CD4-positive, CD25-positive, alpha-beta regulatory T cell (primary cell): ENCODE measurements around the gene LAMP5. TPM values are rescaled to one million over a fixed set of nuclear protein-coding genes. Genes with fewer than 3 reads are reported as not detected.

Experiments
- ATAC-seq, 2 donors: fragments of 150-1000 bp; cut with Tn5 transposase; one replicate each; pipeline ENCODE4 v1.10.0; 2021; ENCODE audit warnings: low read depth in 2 of 2, moderate number of reproducible peaks in 2 of 2, moderate library complexity in 1 of 2
- DNase-seq, 3 donors: peaks; one replicate each; pipeline versions ENCODE4 v3.0.0 to v3.0.0-alpha.2; 2012 to 2022; ENCODE audit warnings: mixed read lengths in 1 of 3
- H3K27ac ChIP-seq: one replicate; pipeline ENCODE4 v1.7.0; 2013; ENCODE audit warnings: mild to moderate bottlenecking, low read length; ENCODE audit not compliant: insufficient read depth, poor library complexity, severe bottlenecking
- H3K27me3 ChIP-seq: one replicate; pipeline ENCODE4 v1.7.0; 2013; ENCODE audit warnings: low read length; ENCODE audit not compliant: control insufficient read depth, insufficient read depth
- H3K36me3 ChIP-seq: one replicate; pipeline ENCODE4 v1.7.0; 2013; ENCODE audit warnings: mild to moderate bottlenecking, low read length, moderate library complexity; ENCODE audit not compliant: control insufficient read depth, insufficient read depth
- H3K4me1 ChIP-seq: 2 replicates; pipeline ENCODE4 v1.7.0; 2013; ENCODE audit warnings: mild to moderate bottlenecking, low read length; ENCODE audit not compliant: insufficient read depth, control insufficient read depth, poor library complexity, severe bottlenecking
- H3K4me3 ChIP-seq: one replicate; pipeline ENCODE4 v1.7.0; 2013; ENCODE audit warnings: low read depth, mild to moderate bottlenecking, low read length, moderate library complexity
- H3K9me3 ChIP-seq, 2 experiments: 1 replicate in 1 of 2; 2 replicates in 1 of 2; pipeline ENCODE4 v1.7.0; 2013; ENCODE audit warnings: low read length in 2 of 2, mild to moderate bottlenecking in 1 of 2, moderate library complexity in 1 of 2; ENCODE audit not compliant: control insufficient read depth in 2 of 2
- H3K27ac Mint-ChIP-seq, 3 donors: one replicate each; pipeline ENCODE4 v1.8.0; 2020 to 2022; ENCODE audit warnings: mild to moderate bottlenecking in 3 of 3, mixed read lengths in 3 of 3, moderate library complexity in 2 of 3
- H3K27me3 Mint-ChIP-seq: one replicate; pipeline ENCODE4 v1.8.0; 2022; ENCODE audit warnings: mild to moderate bottlenecking, mixed read lengths
- H3K36me3 Mint-ChIP-seq: one replicate; pipeline ENCODE4 v1.8.0; 2020; ENCODE audit warnings: mixed read lengths
- H3K4me1 Mint-ChIP-seq, 4 donors: one replicate each; pipeline ENCODE4 v1.8.0; 2020 to 2022; ENCODE audit warnings: mixed read lengths in 4 of 4, mild to moderate bottlenecking in 1 of 4
- H3K4me3 Mint-ChIP-seq, 4 donors: one replicate each; pipeline ENCODE4 v1.8.0; 2020 to 2022; ENCODE audit warnings: mild to moderate bottlenecking in 4 of 4, mixed read lengths in 4 of 4, moderate library complexity in 3 of 4
- H3K9me3 Mint-ChIP-seq, 7 donors: one replicate each; pipeline ENCODE4 v1.8.0; 2020 to 2022; ENCODE audit warnings: mixed read lengths in 7 of 7, mild to moderate bottlenecking in 3 of 7, moderate library complexity in 2 of 7
- polyA plus RNA-seq, 4 donors: library from polyadenylated mRNA; unstranded; fragments of 300-500 nt; fragmentation: Illumina TruSeq; gene quantifications; one replicate each; pipeline ENCODE4 v1.2.3, GENCODE V29; 2021
- total RNA-seq: library from RNA; stranded (reverse); gene quantifications from one replicate; pipeline ENCODE4 v1.2.3, GENCODE V29; 2022

The LAMP5 gene
- total and polyA plus RNA-seq, 5 donors from 2014 or later, result not detected

GRCh38 chr20:9550871-9551270 lies 36.5 kb downstream of the LAMP5 start:
- Histone ChIP-seq H3K27ac (no peak overlapping the region), H3K36me3 (no peaks in the 10 kb centered on the region), H3K9me3 (no peaks in the 10 kb centered on the region), H3K27me3 (no peaks in the 10 kb centered on the region), H3K4me1 (no peaks in the 10 kb centered on the region), H3K4me3 (no peak overlapping the region)
- no peak for DNase-seq
- H3K27ac Mint-ChIP-seq, result no peak overlapping the region
- H3K36me3 Mint-ChIP-seq, result no peaks in the 10 kb centered on the region
- H3K27me3 Mint-ChIP-seq, result no peaks in the 10 kb centered on the region
- H3K4me3 Mint-ChIP-seq, result no peak overlapping the region
- no peaks in the 10 kb centered on the region for H3K4me1 Mint-ChIP-seq
- peaks cover 0 to 11% (median 0%) of the 10 kb centered on the region in 7 donors for H3K9me3 Mint-ChIP-seq
- ATAC-seq, result no peak

- Mint-ChIP-seq H3K4me1 (no peaks in the 10 kb centered on the region), H3K36me3 (no peaks in the 10 kb centered on the region), H3K27ac (no peak overlapping the region), H3K27me3 (no peaks in the 10 kb centered on the region), H3K9me3 (peaks cover 0 to 11% (median 0%) of the 10 kb centered on the region in 7 donors), H3K4me3 (no peak overlapping the region)
- no peaks in the 10 kb centered on the region for H3K4me1 ChIP-seq
- no peaks in the 10 kb centered on the region for H3K9me3 ChIP-seq
- DNase-seq (no peak), ATAC-seq (no peak)
- H3K27me3 ChIP-seq, result no peaks in the 10 kb centered on the region
- no peak overlapping the region for H3K4me3 ChIP-seq
- H3K27ac ChIP-seq, result no peak overlapping the region
- H3K36me3 ChIP-seq, result no peaks in the 10 kb centered on the region
These were observed 37.6 kb downstream of the LAMP5 start for GRCh38 chr20:9551808-9552550.

- no peaks in the 10 kb centered on the region for H3K27me3 ChIP-seq
These were observed 41.4 kb downstream of the LAMP5 start for GRCh38 chr20:9555781-9556180.

GRCh38 chr20:9557411-9557810 lies 43.0 kb downstream of the LAMP5 start:
- Mint-ChIP-seq H3K9me3 (peaks cover 0 to 11% (median 0%) of the 10 kb centered on the region in 7 donors), H3K4me3 (no peak overlapping the region), H3K27ac (no peak overlapping the region), H3K36me3 (no peaks in the 10 kb centered on the region), H3K27me3 (no peaks in the 10 kb centered on the region), H3K4me1 (no peaks in the 10 kb centered on the region)
- H3K4me3 ChIP-seq, result no peak overlapping the region
- H3K27ac ChIP-seq, result no peak overlapping the region
- no peaks in the 10 kb centered on the region for H3K27me3 ChIP-seq
- no peak for DNase-seq
- no peaks in the 10 kb centered on the region for H3K9me3 ChIP-seq
- H3K36me3 ChIP-seq, result no peaks in the 10 kb centered on the region
- ATAC-seq, result no peak
- no peaks in the 10 kb centered on the region for H3K4me1 ChIP-seq

More at GRCh38 chr20:9555781-9556180, 41.4 kb downstream of the LAMP5 start:
- H3K4me1 ChIP-seq, result no peaks in the 10 kb centered on the region
- no peaks in the 10 kb centered on the region for H3K9me3 ChIP-seq
- no peak overlapping the region for H3K4me3 Mint-ChIP-seq
- no peaks in the 10 kb centered on the region for H3K27me3 Mint-ChIP-seq
- H3K27ac ChIP-seq, result no peak overlapping the region
- H3K27ac Mint-ChIP-seq, result no peak overlapping the region
- no peak for DNase-seq
- H3K36me3 Mint-ChIP-seq, result no peaks in the 10 kb centered on the region
- no peak for ATAC-seq
- peaks cover 0 to 11% (median 2%) of the 10 kb centered on the region in 7 donors for H3K9me3 Mint-ChIP-seq
- no peaks in the 10 kb centered on the region for H3K4me1 Mint-ChIP-seq
- no peaks in the 10 kb centered on the region for H3K36me3 ChIP-seq
- H3K4me3 ChIP-seq, result no peak overlapping the region

GRCh38 chr20:9565910-9566550 lies 51.6 kb downstream of the LAMP5 start:
- Mint-ChIP-seq H3K27ac (no peak overlapping the region), H3K9me3 (peaks cover 0 to 1% (median 0%) of the 10 kb centered on the region in 7 donors), H3K4me3 (no peak overlapping the region), H3K27me3 (no peaks in the 10 kb centered on the region), H3K36me3 (no peaks in the 10 kb centered on the region), H3K4me1 (no peaks in the 10 kb centered on the region)
- Histone ChIP-seq H3K4me3 (no peak overlapping the region), H3K4me1 (no peaks in the 10 kb centered on the region), H3K36me3 (no peaks in the 10 kb centered on the region), H3K9me3 (no peaks in the 10 kb centered on the region), H3K27ac (no peak overlapping the region), H3K27me3 (no peaks in the 10 kb centered on the region)
- ATAC-seq, result no peak
- DNase-seq, result no peak

GRCh38 chr20:9566977-9567376 lies 52.6 kb downstream of the LAMP5 start:
- H3K27me3 ChIP-seq, result no peaks in the 10 kb centered on the region
- no peaks in the 10 kb centered on the region for H3K9me3 ChIP-seq
- H3K9me3 Mint-ChIP-seq, result peaks cover 0 to 1% (median 0%) of the 10 kb centered on the region in 7 donors
- H3K4me1 Mint-ChIP-seq, result no peaks in the 10 kb centered on the region
- no peaks in the 10 kb centered on the region for H3K27me3 Mint-ChIP-seq
- no peak overlapping the region for H3K27ac ChIP-seq
- H3K4me3 Mint-ChIP-seq, result no peak overlapping the region
- no peaks in the 10 kb centered on the region for H3K4me1 ChIP-seq
- H3K36me3 Mint-ChIP-seq, result no peaks in the 10 kb centered on the region
- ATAC-seq (no peak), DNase-seq (no peak)
- no peak overlapping the region for H3K27ac Mint-ChIP-seq
- no peak overlapping the region for H3K4me3 ChIP-seq
- H3K36me3 ChIP-seq, result no peaks in the 10 kb centered on the region

GRCh38 chr20:9570612-9571011 lies 56.2 kb downstream of the LAMP5 start:
- ATAC-seq (no peak), DNase-seq (no peak)
- no peaks in the 10 kb centered on the region for H3K4me1 Mint-ChIP-seq
- H3K36me3 Mint-ChIP-seq, result no peaks in the 10 kb centered on the region
- Histone ChIP-seq H3K27me3 (no peaks in the 10 kb centered on the region), H3K27ac (no peak overlapping the region), H3K4me3 (no peak overlapping the region), H3K9me3 (no peaks in the 10 kb centered on the region), H3K36me3 (no peaks in the 10 kb centered on the region), H3K4me1 (no peaks in the 10 kb centered on the region)
- H3K27ac Mint-ChIP-seq, result no peak overlapping the region
- H3K9me3 Mint-ChIP-seq, result peaks cover 0 to 2% (median 0%) of the 10 kb centered on the region in 7 donors
- no peaks in the 10 kb centered on the region for H3K27me3 Mint-ChIP-seq
- H3K4me3 Mint-ChIP-seq, result no peak overlapping the region

GRCh38 chr20:9571783-9572182 lies 57.4 kb downstream of the LAMP5 start:
- Histone ChIP-seq H3K9me3 (no peaks in the 10 kb centered on the region), H3K36me3 (no peaks in the 10 kb centered on the region), H3K27ac (no peak overlapping the region), H3K27me3 (no peaks in the 10 kb centered on the region), H3K4me1 (no peaks in the 10 kb centered on the region), H3K4me3 (no peak overlapping the region)
- Mint-ChIP-seq H3K9me3 (peaks cover 0 to 2% (median 0%) of the 10 kb centered on the region in 7 donors), H3K4me1 (no peaks in the 10 kb centered on the region), H3K36me3 (no peaks in the 10 kb centered on the region), H3K4me3 (no peak overlapping the region), H3K27ac (no peak overlapping the region), H3K27me3 (no peaks in the 10 kb centered on the region)
- DNase-seq (no peak), ATAC-seq (no peak)
